ENCODE results near the gene ADAMTS2.

Gene ADAMTS2

GRCh38 chr5:179233909-179234562, 111.2 kb downstream of the ADAMTS2 start:
- no peak for TF ChIP-seq CTCF (conservative IDR thresholded peaks at IDR 0.05)

DNA sequence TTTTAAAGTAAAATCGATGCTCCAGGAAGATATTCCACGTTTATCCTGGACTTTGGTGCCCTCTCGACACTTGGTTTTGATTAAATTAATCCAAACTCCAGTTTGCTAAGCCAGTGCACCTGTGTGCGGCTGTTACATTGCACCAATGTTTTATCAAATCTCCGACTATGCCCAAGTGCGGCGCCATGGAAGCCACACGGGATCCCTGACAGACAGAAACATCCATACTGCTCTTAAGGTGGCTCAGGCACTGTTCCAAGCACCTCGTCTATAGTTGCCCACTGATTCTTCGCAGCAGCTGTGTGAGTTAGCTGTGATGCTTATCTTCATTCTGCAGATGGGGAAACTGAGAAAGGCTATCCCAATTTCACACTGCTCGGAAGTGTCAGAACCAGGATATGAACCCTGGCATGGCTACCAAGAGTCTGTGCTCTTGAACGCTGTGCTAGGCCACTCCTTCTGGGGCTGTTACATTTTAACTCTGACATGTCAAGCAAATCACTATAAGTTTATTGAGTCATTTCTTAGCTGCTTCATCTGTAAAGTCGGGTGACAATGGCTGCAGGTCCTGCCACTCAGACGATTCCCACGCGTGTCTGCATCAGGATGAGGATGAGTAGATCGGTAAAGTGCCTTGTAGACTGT, 113.0 kb downstream of the ADAMTS2 start:
- no peak for TF ChIP-seq CTCF (conservative IDR thresholded peaks at IDR 0.05)
- H3K27ac ChIP-seq: no peak overlapping the region

More at GRCh38 chr5:179233909-179234562, 111.2 kb downstream of the ADAMTS2 start:
- H3K27ac ChIP-seq: no peak overlapping the region

GRCh38 chr5:179231309-179231708, 114.0 kb downstream of the ADAMTS2 start:
- TF ChIP-seq CTCF (conservative IDR thresholded peaks at IDR 0.05): no peak
- H3K27ac ChIP-seq: no peak overlapping the region

DNA sequence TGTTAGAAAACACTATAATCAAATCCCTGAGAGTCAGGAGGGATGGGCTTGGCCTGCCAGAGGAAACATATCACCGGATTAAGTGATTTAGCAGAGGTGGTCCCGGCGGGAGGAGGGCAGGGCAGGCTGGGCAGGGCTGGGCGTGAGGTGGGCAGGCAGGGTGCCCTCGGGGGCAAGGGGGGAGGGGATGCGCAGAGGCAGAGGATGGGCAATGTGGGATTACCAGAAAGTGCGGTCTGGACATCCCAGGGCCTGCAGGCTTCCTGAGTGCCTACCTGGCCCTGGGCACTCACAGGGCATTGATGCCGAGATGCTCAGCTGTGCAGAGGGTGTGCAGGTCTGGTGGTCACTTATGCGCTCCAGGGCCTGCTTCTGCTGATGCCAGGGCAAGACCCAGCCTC, 115.2 kb downstream of the ADAMTS2 start:
- no peak overlapping the region for H3K27ac ChIP-seq
- no peak for TF ChIP-seq CTCF (conservative IDR thresholded peaks at IDR 0.05)

DNA sequence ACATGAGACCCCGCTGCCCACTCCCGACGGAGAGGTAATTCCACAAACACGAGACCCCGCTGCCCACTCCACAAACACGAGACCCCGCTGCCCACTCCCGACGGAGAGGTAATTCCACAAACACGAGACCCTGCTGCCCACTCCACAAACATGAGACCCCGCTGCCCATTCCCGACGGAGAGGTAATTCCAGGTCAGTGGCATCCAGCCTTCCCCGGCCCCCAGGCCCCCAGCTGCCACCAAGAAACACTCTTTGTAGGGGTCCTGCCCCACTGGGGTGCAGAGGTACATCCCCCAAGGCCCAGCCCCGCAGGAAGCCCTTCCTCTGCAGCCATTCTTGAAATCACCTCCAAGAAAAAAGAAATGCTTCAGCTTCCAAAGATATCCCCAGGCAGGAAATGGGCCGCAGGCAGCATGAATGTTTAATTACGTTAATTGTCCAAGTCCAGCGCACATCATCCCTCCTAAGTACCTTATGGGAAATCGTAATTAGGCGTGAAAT, 115.9 kb downstream of the ADAMTS2 start:
- no peak overlapping the region for H3K27ac ChIP-seq
- TF ChIP-seq CTCF (conservative IDR thresholded peaks at IDR 0.05): no peak

GRCh38 chr5:179228341-179229121, 116.7 kb downstream of the ADAMTS2 start:
- no peak overlapping the region for H3K27ac ChIP-seq
- no peak for TF ChIP-seq CTCF (conservative IDR thresholded peaks at IDR 0.05)

Measured in VCaP (cell line).